Activated CD8-positive, alpha-beta memory T cell treated with anti-CD3 and anti-CD28 coated beads, Interleukin-2, amount 10 ng/mL, durations not matched to agents 7 days and 5 days (primary cell): ENCODE measurements around the gene CBLN1. TPM values are rescaled to one million over a fixed set of nuclear protein-coding genes. Genes with fewer than 3 reads are reported as not detected.

Source experiments
- total RNA-seq, 2 experiments: library from RNA; stranded (reverse); gene quantifications; one replicate each; pipeline ENCODE4 v1.2.3, GENCODE V29; 2021

The CBLN1 gene
- total RNA-seq, 2 experiments from 2014 or later = not detected

Other genes starting within 250 kb of the CBLN1 start
- gene C16orf78, start 92.0 kb upstream of the CBLN1 start, total RNA-seq = not detected